A673 (cell line): ENCODE measurements around the gene PCDH19. TPM values are rescaled to one million over a fixed set of nuclear protein-coding genes. Genes with fewer than 3 reads are reported as not detected.

Experiments used
- BruUV-seq: library from RNA; stranded (reverse); fragments of 400-500 nt; replicated peaks from 2 replicates; lab custom pipeline; 2021; lab: Mats Ljungman, UMichigan
- CTCF ChIA-PET: fragments of 300-600 bp; sonication (Branson Sonifier 250); formaldehyde crosslinking; loops from one replicate; lab custom pipeline; 2022; ENCODE audit warnings: antibody characterized with exemption; lab: Charles Lee
- POLR2A ChIA-PET: fragments of 300-600 bp; sonication (Branson Sonifier 250); formaldehyde crosslinking; loops from one replicate; lab custom pipeline; 2022; ENCODE audit warnings: antibody characterized with exemption; ENCODE audit not compliant: low non-redundant PET; lab: Charles Lee
- DNase-seq: peaks from one replicate; pipeline ENCODE4 v3.0.0-alpha.2; 2015; ENCODE audit warnings: low spot score
- H3K27ac ChIP-seq: fragments of 200-600 bp; sonication (generic); 2 replicates; pipeline ENCODE4 v1.5.1; 2016; ENCODE audit warnings: mixed run types, low read depth, mild to moderate bottlenecking, mixed read lengths, antibody characterized with exemption, low read length; ENCODE audit not compliant: poor library complexity, severe bottlenecking
- H3K27me3 ChIP-seq: fragments of 200-600 bp; sonication (generic); replicated peaks from 2 replicates; pipeline ENCODE4 v1.6.1; 2017; ENCODE audit warnings: mixed run types, low read depth, mild to moderate bottlenecking, mixed read lengths, antibody characterized with exemption, low read length; ENCODE audit not compliant: insufficient read depth, poor library complexity
- H3K36me3 ChIP-seq: fragments of 200-600 bp; sonication (generic); 2 replicates; pipeline ENCODE4 v1.6.1; 2016; ENCODE audit warnings: mixed run types, mild to moderate bottlenecking, mixed read lengths, antibody characterized with exemption, low read length; ENCODE audit not compliant: insufficient read depth, poor library complexity, severe bottlenecking
- H3K4me1 ChIP-seq: fragments of 200-600 bp; sonication (generic); 2 replicates; pipeline ENCODE4 v1.6.1; 2017; ENCODE audit warnings: mixed run types, mild to moderate bottlenecking, mixed read lengths, antibody characterized with exemption, low read length; ENCODE audit not compliant: insufficient read depth, poor library complexity, severe bottlenecking
- H3K4me3 ChIP-seq: fragments of 200-600 bp; sonication (generic); 2 replicates; pipeline ENCODE4 v1.5.1; 2016; ENCODE audit warnings: low read depth, mixed run types, mild to moderate bottlenecking, mixed read lengths, low read length; ENCODE audit not compliant: poor library complexity, severe bottlenecking
- H3K9me3 ChIP-seq: fragments of 200-600 bp; sonication (generic); 2 replicates; pipeline ENCODE4 v1.6.1; 2016; ENCODE audit warnings: mixed run types, low read depth, mild to moderate bottlenecking, mixed read lengths, antibody characterized with exemption, low read length; ENCODE audit not compliant: poor library complexity, severe bottlenecking
- EZH2 ChIP-seq: fragments of 200-600 bp; sonication (generic); IDR thresholded peaks from 2 replicates; pipeline ENCODE4 v1.6.1; 2017; ENCODE audit warnings: borderline replicate concordance, low read depth, mild to moderate bottlenecking, mixed read lengths, antibody characterized with exemption, low read length; ENCODE audit not compliant: poor library complexity, severe bottlenecking
- intact Hi-C: fragments of 100-400 bp; cut with micrococcal nuclease; formaldehyde crosslinking; loops from one replicate; pipeline ENCODE4 v1.10.0; 2022; ENCODE audit not compliant: unreplicated experiment
- total RNA-seq: library from RNA; stranded (reverse); gene quantifications from 2 replicates; pipeline ENCODE4 v1.2.3, GENCODE V29; 2021
- TF ChIP-seq, protein P1 (sequence below): fragments of 300-800, 200-600 bp; sonication (generic); conservative IDR thresholded peaks from 2 replicates; pipeline ENCODE4 v1.5.1; 2017; ENCODE audit warnings: low read depth, mild to moderate bottlenecking, antibody characterized with exemption, low read length, moderate library complexity, mixed read lengths

PCDH19 gene
- total RNA-seq, 1 experiment from 2014 or later: 0.80 TPM

DNA sequence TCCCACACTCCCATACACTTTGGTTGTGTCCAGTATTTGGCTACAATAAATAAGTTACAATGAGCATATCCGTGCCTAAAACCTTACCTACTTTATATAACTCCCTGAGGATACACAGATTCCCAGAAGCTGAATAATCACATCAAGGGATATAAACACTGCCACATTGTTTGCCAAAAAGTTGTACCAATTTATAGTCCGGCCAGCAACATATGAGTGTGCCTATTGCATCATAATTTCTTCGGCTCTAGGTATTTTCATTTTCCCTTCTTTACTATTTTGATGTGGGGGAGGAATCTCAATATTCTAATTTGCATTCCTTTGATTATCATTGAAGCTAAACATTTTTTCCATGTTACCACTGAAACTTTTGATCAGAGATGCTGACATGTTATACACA is 146.4 kb downstream of the PCDH19 start:
- DNase-seq: no peak
- CTCF ChIA-PET: no interaction called here
- no peak for TF ChIP-seq EZH2
- TF ChIP-seq, protein P1, sequence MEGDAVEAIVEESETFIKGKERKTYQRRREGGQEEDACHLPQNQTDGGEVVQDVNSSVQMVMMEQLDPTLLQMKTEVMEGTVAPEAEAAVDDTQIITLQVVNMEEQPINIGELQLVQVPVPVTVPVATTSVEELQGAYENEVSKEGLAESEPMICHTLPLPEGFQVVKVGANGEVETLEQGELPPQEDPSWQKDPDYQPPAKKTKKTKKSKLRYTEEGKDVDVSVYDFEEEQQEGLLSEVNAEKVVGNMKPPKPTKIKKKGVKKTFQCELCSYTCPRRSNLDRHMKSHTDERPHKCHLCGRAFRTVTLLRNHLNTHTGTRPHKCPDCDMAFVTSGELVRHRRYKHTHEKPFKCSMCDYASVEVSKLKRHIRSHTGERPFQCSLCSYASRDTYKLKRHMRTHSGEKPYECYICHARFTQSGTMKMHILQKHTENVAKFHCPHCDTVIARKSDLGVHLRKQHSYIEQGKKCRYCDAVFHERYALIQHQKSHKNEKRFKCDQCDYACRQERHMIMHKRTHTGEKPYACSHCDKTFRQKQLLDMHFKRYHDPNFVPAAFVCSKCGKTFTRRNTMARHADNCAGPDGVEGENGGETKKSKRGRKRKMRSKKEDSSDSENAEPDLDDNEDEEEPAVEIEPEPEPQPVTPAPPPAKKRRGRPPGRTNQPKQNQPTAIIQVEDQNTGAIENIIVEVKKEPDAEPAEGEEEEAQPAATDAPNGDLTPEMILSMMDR: no peak
- Histone ChIP-seq H3K9me3 (no peaks in the 10 kb centered on the region), H3K4me1 (no peaks in the 10 kb centered on the region), H3K27ac (no peak overlapping the region), H3K36me3 (no peaks in the 10 kb centered on the region), H3K4me3 (no peak overlapping the region), H3K27me3 (peaks cover 3% of the 10 kb centered on the region)
- intact Hi-C loops: no loop called here
- BruUV-seq: no TSS peak
- POLR2A ChIA-PET: no interaction called here

DNA sequence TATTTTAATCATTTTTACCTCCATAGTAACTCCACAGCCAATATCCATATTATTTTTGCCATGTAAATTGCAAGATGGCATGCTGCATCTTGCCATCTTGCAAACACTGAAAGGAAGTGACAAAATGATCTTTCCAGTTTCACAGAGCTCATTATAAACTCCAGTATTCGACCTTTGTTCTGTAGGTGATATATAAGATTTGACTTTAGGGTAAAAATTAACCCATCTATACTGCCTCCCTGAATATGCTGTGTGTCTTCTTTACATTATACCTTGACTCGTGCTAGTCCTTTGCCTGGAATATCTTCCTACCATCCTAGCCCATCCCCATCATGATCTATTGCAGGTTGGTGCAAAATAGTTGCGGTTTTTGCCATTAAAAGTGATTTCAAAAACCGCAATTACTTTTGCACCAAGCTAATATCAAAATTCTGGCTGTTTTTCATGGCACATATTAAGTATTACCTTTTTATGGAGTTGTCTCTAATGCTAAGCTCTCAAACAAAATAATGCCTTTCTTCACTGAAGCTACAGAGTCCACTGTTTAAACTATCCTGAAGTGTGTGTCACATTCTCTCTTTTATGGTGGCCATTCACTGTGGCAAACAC is 161.1 kb downstream of the PCDH19 start:
- BruUV-seq: no TSS peak
- ChIA-PET CTCF (no interaction called here), POLR2A (no interaction called here)
- H3K4me3 ChIP-seq: no peak overlapping the region
- intact Hi-C loops: no loop called here
- DNase-seq: no peak
- no peaks in the 10 kb centered on the region for H3K27me3 ChIP-seq
- TF ChIP-seq EZH2: no peak
- TF ChIP-seq, protein P1: no peak
- H3K27ac ChIP-seq: no peak overlapping the region
- no peaks in the 10 kb centered on the region for H3K9me3 ChIP-seq
- H3K36me3 ChIP-seq: no peaks in the 10 kb centered on the region
- H3K4me1 ChIP-seq: no peaks in the 10 kb centered on the region

DNA sequence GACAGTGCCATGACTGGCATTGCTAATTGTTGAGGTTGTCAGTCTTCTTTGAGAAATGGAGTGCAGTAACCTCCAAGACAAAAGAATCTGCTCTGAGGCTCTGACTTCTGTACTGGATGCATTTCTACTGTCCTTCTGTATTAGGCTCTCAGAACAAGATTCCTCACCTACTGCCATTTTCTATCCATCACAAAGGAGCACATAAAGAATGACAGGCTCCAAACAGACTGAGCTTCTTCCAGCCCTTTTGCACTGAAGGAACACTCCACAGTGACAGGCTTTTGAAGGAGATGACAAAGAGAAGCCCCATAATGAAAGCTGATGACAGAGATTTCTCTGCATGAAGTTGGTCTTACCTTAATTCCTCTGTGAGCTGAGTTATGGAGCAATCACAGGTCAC is 162.2 kb downstream of the PCDH19 start:
- TF ChIP-seq, protein P1: no peak
- no peak for TF ChIP-seq EZH2
- ChIA-PET POLR2A (no interaction called here), CTCF (no interaction called here)
- H3K4me1 ChIP-seq: no peaks in the 10 kb centered on the region
- no peaks in the 10 kb centered on the region for H3K9me3 ChIP-seq
- no TSS peak for BruUV-seq
- H3K27ac ChIP-seq: no peak overlapping the region
- no peaks in the 10 kb centered on the region for H3K36me3 ChIP-seq
- no peaks in the 10 kb centered on the region for H3K27me3 ChIP-seq
- DNase-seq: no peak
- H3K4me3 ChIP-seq: no peak overlapping the region
- intact Hi-C loops: no loop called here
